H1 (cell line): Measurements from ENCODE around the gene PACC1. TPM values are rescaled to one million over a fixed set of nuclear protein-coding genes. Genes with fewer than 3 reads are reported as not detected.

Experiments used
- CTCF ChIA-PET: fragments of 300-600 bp; sonication (Branson Sonifier 250); formaldehyde crosslinking; loops from one replicate; lab custom pipeline; 2021; ENCODE audit not compliant: partially characterized antibody; lab: Charles Lee
- POLR2A ChIA-PET: fragments of 300-600 bp; sonication (Branson Sonifier 250); formaldehyde crosslinking; loops from one replicate; lab custom pipeline; 2021; ENCODE audit warnings: inconsistent platforms; ENCODE audit not compliant: partially characterized antibody; lab: Charles Lee
- DNase-seq, 2 experiments: peaks; one replicate each; pipeline versions ENCODE4 v3.0.0 to v3.0.0-alpha.2; 2010 to 2022; ENCODE audit warnings: low spot score in 2 of 2, low read depth in 1 of 2, mixed read lengths in 1 of 2
- FAIRE-seq: peaks from 2 replicates; lab custom pipeline; 2011; peaks lifted over from hg19 to GRCh38; lab: Jason Lieb, UNC
- H2AFZ ChIP-seq: 2 replicates; pipeline ENCODE4 v1.8.1; 2012; ENCODE audit warnings: low read length, inconsistent platforms
- H2AK5ac ChIP-seq: 2 replicates; pipeline ENCODE4 v1.6.1; 2013; ENCODE audit warnings: low read depth, low read length
- H2BK120ac ChIP-seq: replicated peaks from 2 replicates; pipeline ENCODE3; 2013; ENCODE audit warnings: low read depth, low read length, inconsistent platforms
- H2BK12ac ChIP-seq: 2 replicates; pipeline ENCODE4 v1.6.1; 2013; ENCODE audit warnings: low read depth, low read length
- H2BK15ac ChIP-seq: 2 replicates; pipeline ENCODE4 v1.6.1; 2013; ENCODE audit warnings: low read length
- H2BK20ac ChIP-seq: 2 replicates; pipeline ENCODE4 v1.6.1; 2013; ENCODE audit warnings: low read length
- H2BK5ac ChIP-seq: 2 replicates; pipeline ENCODE4 v1.6.1; 2013; ENCODE audit warnings: low read depth, low read length
- H3K14ac ChIP-seq: 2 replicates; pipeline ENCODE4 v1.6.1; 2013; ENCODE audit warnings: inconsistent platforms; ENCODE audit not compliant: insufficient read length
- H3K18ac ChIP-seq: 2 replicates; pipeline ENCODE4 v1.6.1; 2013; ENCODE audit warnings: low read length; ENCODE audit errors: extremely low read depth
- H3K23ac ChIP-seq: 2 replicates; pipeline ENCODE4 v1.6.1; 2013; ENCODE audit warnings: inconsistent platforms; ENCODE audit not compliant: insufficient read length
- H3K23me2 ChIP-seq: 2 replicates; pipeline ENCODE4 v1.6.1; 2013; ENCODE audit warnings: low read depth, low read length
- H3K27ac ChIP-seq: 2 replicates; pipeline ENCODE4 v1.6.1; 2011; ENCODE audit warnings: low read depth, low read length, inconsistent platforms
- H3K27me3 ChIP-seq, 4 experiments: replicated peaks in 1 of 4; 1 replicate in 1 of 4; 2 replicates in 3 of 4; pipeline versions ENCODE4 v1.6.1 to v1.8.1; 2011 to 2013; ENCODE audit warnings: low read length in 3 of 4, mild to moderate bottlenecking in 3 of 4, inconsistent platforms in 2 of 4, mixed read lengths in 2 of 4, moderate library complexity in 1 of 4; ENCODE audit not compliant: control insufficient read depth in 3 of 4, insufficient read depth in 3 of 4; ENCODE audit errors: extremely low read depth in 1 of 4
- H3K36me3 ChIP-seq, 4 experiments: 2 replicates each; pipeline versions ENCODE4 v1.6.1 to v1.8.1; 2011 to 2013; ENCODE audit warnings: mild to moderate bottlenecking in 4 of 4, low read length in 3 of 4, moderate library complexity in 2 of 4, control low read depth in 1 of 4, inconsistent platforms in 1 of 4; ENCODE audit not compliant: insufficient read depth in 4 of 4, control insufficient read depth in 2 of 4
- H3K4ac ChIP-seq: replicated peaks from 2 replicates; pipeline ENCODE3; 2013; ENCODE audit warnings: low read length, low read depth, mixed read lengths, inconsistent platforms; ENCODE audit not compliant: insufficient read length
- H3K4me1 ChIP-seq, 4 experiments: replicated peaks in 1 of 4; 1 replicate in 1 of 4; 2 replicates in 3 of 4; pipeline versions ENCODE4 v1.6.1 to v1.8.1; 2011 to 2013; ENCODE audit warnings: low read length in 3 of 4, inconsistent platforms in 2 of 4, mixed read lengths in 1 of 4; ENCODE audit not compliant: insufficient read depth in 4 of 4, control insufficient read depth in 3 of 4
- H3K4me2 ChIP-seq, 2 experiments: 2 replicates each; pipeline versions ENCODE4 v1.6.1 to v1.8.1; 2011 to 2013; ENCODE audit warnings: low read depth in 2 of 2, low read length in 2 of 2, control low read depth in 1 of 2, inconsistent platforms in 1 of 2, mild to moderate bottlenecking in 1 of 2; ENCODE audit not compliant: insufficient read depth in 1 of 2
- H3K4me3 ChIP-seq, 4 experiments: fragments of 200-600, 300-600 bp in 1 of 4; sonication (generic), shearing (Covaris generic), sonication (Bioruptor Twin) in 1 of 4; 2 replicates each; pipeline versions ENCODE4 v1.5.1 to v1.8.1; 2011 to 2016; ENCODE audit warnings: low read length in 4 of 4, low read depth in 3 of 4, control low read depth in 2 of 4, inconsistent platforms in 2 of 4, mild to moderate bottlenecking in 2 of 4, mixed read lengths in 1 of 4, moderate library complexity in 1 of 4; ENCODE audit not compliant: insufficient read depth in 2 of 4; ENCODE audit errors: extremely low read depth in 1 of 4
- H3K56ac ChIP-seq: replicated peaks from 2 replicates; pipeline ENCODE3; 2013; ENCODE audit warnings: low read depth, mild to moderate bottlenecking, mixed read lengths, low read length, inconsistent platforms; ENCODE audit not compliant: insufficient read length
- H3K79me1 ChIP-seq: 2 replicates; pipeline ENCODE4 v1.6.1; 2013; ENCODE audit warnings: low read depth, low read length, control low read depth
- H3K79me2 ChIP-seq, 2 experiments: 2 replicates each; pipeline versions ENCODE4 v1.6.1 to v1.8.1; 2012 to 2013; ENCODE audit warnings: low read length in 2 of 2, mild to moderate bottlenecking in 2 of 2, inconsistent platforms in 1 of 2; ENCODE audit not compliant: insufficient read depth in 2 of 2, control insufficient read depth in 1 of 2
- H3K9ac ChIP-seq, 4 experiments: replicated peaks in 1 of 4; 1 replicate in 1 of 4; 2 replicates in 3 of 4; pipeline versions ENCODE4 v1.6.1 to v1.8.1; 2011 to 2013; ENCODE audit warnings: low read depth in 3 of 4, low read length in 3 of 4, control low read depth in 2 of 4, mild to moderate bottlenecking in 2 of 4, moderate library complexity in 2 of 4, inconsistent platforms in 1 of 4; ENCODE audit errors: extremely low read depth in 1 of 4
- H3K9me3 ChIP-seq, 2 experiments: 2 replicates each; pipeline versions ENCODE4 v1.6.1 to v1.8.1; 2012 to 2013; ENCODE audit warnings: mild to moderate bottlenecking in 2 of 2, moderate library complexity in 2 of 2, control low read depth in 1 of 2, inconsistent platforms in 1 of 2, low read depth in 1 of 2, low read length in 1 of 2, mixed read lengths in 1 of 2; ENCODE audit not compliant: insufficient read depth in 2 of 2
- H4K20me1 ChIP-seq, 2 experiments: replicated peaks in 1 of 2; 2 replicates each; pipeline versions ENCODE3 to v1.8.1; 2011 to 2013; ENCODE audit warnings: inconsistent platforms in 2 of 2, low read length in 2 of 2, mild to moderate bottlenecking in 1 of 2; ENCODE audit not compliant: insufficient read depth in 2 of 2, control insufficient read depth in 1 of 2
- H4K5ac ChIP-seq: 2 replicates; pipeline ENCODE4 v1.6.1; 2013; ENCODE audit warnings: low read length, low read depth, mixed read lengths, inconsistent platforms; ENCODE audit not compliant: insufficient read length
- H4K8ac ChIP-seq: 2 replicates; pipeline ENCODE4 v1.8.0; 2013; ENCODE audit warnings: mild to moderate bottlenecking, moderate library complexity, low read length, inconsistent platforms; ENCODE audit not compliant: insufficient read depth; ENCODE audit errors: extremely low read depth
- H4K91ac ChIP-seq: replicated peaks from 2 replicates; pipeline ENCODE3; 2013; ENCODE audit warnings: low read length, mixed read lengths, inconsistent platforms; ENCODE audit not compliant: insufficient read length
- CBX8 ChIP-seq: fragments of 300-800, 300-1000 bp; sonication (generic); IDR thresholded peaks from 2 replicates; pipeline ENCODE4 v1.7.1; 2016; ENCODE audit warnings: low read depth, low read length, borderline replicate concordance
- CREB1 ChIP-seq: IDR thresholded peaks from 2 replicates; pipeline ENCODE4 v1.6.1; 2012; ENCODE audit warnings: inconsistent platforms
- KDM1A ChIP-seq: fragments of 200-600, 300-600 bp; sonication (generic); IDR thresholded peaks from 2 replicates; pipeline ENCODE4 v1.7.1; 2016; ENCODE audit warnings: mild to moderate bottlenecking, low read length, borderline replicate concordance
- MAFK ChIP-seq: IDR thresholded peaks from 2 replicates; pipeline ENCODE4 v1.6.1; 2012; ENCODE audit warnings: low read depth, mild to moderate bottlenecking, improper control_type of control experiment, low read length
- POU5F1 ChIP-seq: IDR thresholded peaks from 2 replicates; pipeline ENCODE4 v1.6.1; 2011; ENCODE audit warnings: low read depth, mild to moderate bottlenecking, low read length, moderate library complexity
- SIRT6 ChIP-seq: IDR thresholded peaks from one replicate; pipeline ENCODE4 v1.7.1; 2012; ENCODE audit warnings: low read length, inconsistent platforms
- WGBS, 2 experiments: shearing (Covaris generic) in 1 of 2; methylation state at CpG; one replicate each; pipeline versions ENCODE4 v1.1.6 to v1.1.7; 2013 to 2015; ENCODE audit warnings: low lambda C conversion rate in 2 of 2, mixed read lengths in 2 of 2, inconsistent platforms in 1 of 2, low coverage in 1 of 2, missing lambda C conversion rate in 1 of 2; ENCODE audit not compliant: insufficient replicate concordance in 2 of 2, insufficient coverage in 1 of 2, insufficient read length in 1 of 2; ENCODE audit errors: extremely low coverage in 1 of 2, missing lambda C conversion rate in 1 of 2; 5-methylcytosine and 5-hydroxymethylcytosine counted together
- polyA plus RNA-seq, 7 experiments: library from polyadenylated mRNA; depleted of rRNA in 3 of 7; stranded (reverse) in 5 of 7; unstranded in 2 of 7; fragments of >200 nt in 5 of 7; fragments of 200-250 nt in 2 of 7; gene quantifications; 1 replicate in 5 of 7; 2 replicates in 1 of 7; 4 replicates in 1 of 7; pipeline versions ENCODE4 v1.2.1 to v1.2.3, GENCODE V29; 2011 to 2013; ENCODE audit warnings: missing spikeins in 2 of 7, mixed read lengths in 2 of 7
- total RNA-seq: library from RNA; stranded (reverse); fragmentation: NEBNext Ultra II Directional; extraction: Animal tissue kit (Norgen Biotek cat#: 25700); gene quantifications from 2 replicates; pipeline ENCODE4 v1.2.1, GENCODE V29; 2021

PACC1 gene
- total and polyA plus RNA-seq, 2 of the 8 experiments (the other 6 are each of a cell fraction or from before 2014, with no cell fraction given), result 18.8 to 23.5 TPM

DNA sequence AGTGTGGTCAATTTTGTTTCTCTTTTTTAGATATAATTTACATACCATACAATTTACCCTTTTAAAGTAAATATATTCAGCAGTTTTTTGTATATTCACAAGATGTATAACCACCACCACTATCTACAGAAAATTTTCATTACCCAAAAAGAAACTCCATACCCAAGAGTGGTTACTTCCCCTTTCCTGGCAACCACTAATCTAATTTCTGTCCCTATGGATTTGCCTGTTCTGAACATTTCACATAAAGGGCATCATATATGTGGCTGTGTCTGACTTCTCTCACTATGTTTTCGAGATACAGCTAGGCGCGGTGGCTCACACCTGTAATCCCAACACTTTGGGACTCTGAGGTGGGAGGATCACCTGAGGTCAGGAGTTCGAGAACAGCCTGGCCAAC, 13.6 kb downstream of the PACC1 start:
- peaks cover 0 to 8% of the 10 kb centered on the region in 2 experiments; a peak in 1 of 4 replicates for H3K79me2 ChIP-seq
- H3K56ac ChIP-seq, result no peak overlapping the region
- H2AFZ ChIP-seq, result no peak overlapping the region
- H3K4me1 ChIP-seq, result no peaks in the 10 kb centered on the region
- TF ChIP-seq CBX8 (no peak), KDM1A (no peak), SIRT6 (no peak), CREB1 (no peak), POU5F1 (no peak), MAFK (no peak)
- H2BK120ac ChIP-seq, result no peak overlapping the region
- 98% methylated on average over 4 of the region's 4 CpGs; no CpG with 5 or more reads in 1 of the 2 experiments for WGBS, 2 experiments
- no peak overlapping the region for H3K4ac ChIP-seq
- no peak overlapping the region for H4K8ac ChIP-seq
- H2BK15ac ChIP-seq, result no peak overlapping the region
- no peak overlapping the region for H2BK20ac ChIP-seq
- FAIRE-seq, result no peak
- H2BK12ac ChIP-seq, result no peak overlapping the region
- no peak overlapping the region for H3K4me3 ChIP-seq
- H3K79me1 ChIP-seq, result no peaks in the 10 kb centered on the region; the same call in 1 of the 2 replicates
- H3K14ac ChIP-seq, result no peak overlapping the region
- no peak for DNase-seq
- no peaks in the 10 kb centered on the region for H3K27me3 ChIP-seq
- no peak overlapping the region for H2BK5ac ChIP-seq
- no peak overlapping the region for H3K4me2 ChIP-seq
- CTCF ChIA-PET, result interaction anchor here (1.3 to 2.3 kb wide), 2 partner anchors 55 to 209 kb away, joined by 3 to 8 read pairs; no protein-coding TSS in a partner anchor
- no peaks in the 10 kb centered on the region for H4K20me1 ChIP-seq
- no peak overlapping the region for H4K5ac ChIP-seq
- POLR2A ChIA-PET, result no interaction called here
- H4K91ac ChIP-seq, result no peak overlapping the region
- H3K23me2 ChIP-seq, result no peaks in the 10 kb centered on the region; the same call in 1 of the 2 replicates
- peaks cover 7 to 11% of the 10 kb centered on the region in 2 experiments; a peak in 2 of 4 replicates for H3K9me3 ChIP-seq
- H3K27ac ChIP-seq, result no peak overlapping the region
- H3K9ac ChIP-seq, result no peak overlapping the region
- no peak overlapping the region for H3K18ac ChIP-seq
- peaks cover 7 to 32% (median 18%) of the 10 kb centered on the region in 4 experiments for H3K36me3 ChIP-seq
- no peak overlapping the region for H2AK5ac ChIP-seq
- H3K23ac ChIP-seq, result no peak overlapping the region
